H1 (cell line): ENCODE results near the gene MOCS3. TPM values are rescaled to one million over a fixed set of nuclear protein-coding genes. Genes with fewer than 3 reads are reported as not detected.

Experiments
- CTCF ChIA-PET: fragments of 300-600 bp; sonication (Branson Sonifier 250); formaldehyde crosslinking; loops from one replicate; lab custom pipeline; 2021; ENCODE audit not compliant: partially characterized antibody; lab: Charles Lee
- POLR2A ChIA-PET: fragments of 300-600 bp; sonication (Branson Sonifier 250); formaldehyde crosslinking; loops from one replicate; lab custom pipeline; 2021; ENCODE audit warnings: inconsistent platforms; ENCODE audit not compliant: partially characterized antibody; lab: Charles Lee
- DNase-seq, 2 experiments: peaks; one replicate each; pipeline versions ENCODE4 v3.0.0 to v3.0.0-alpha.2; 2010 to 2022; ENCODE audit warnings: low spot score in 2 of 2, low read depth in 1 of 2, mixed read lengths in 1 of 2
- FAIRE-seq: peaks from 2 replicates; lab custom pipeline; 2011; peaks lifted over from hg19 to GRCh38; lab: Jason Lieb, UNC
- H2AFZ ChIP-seq: 2 replicates; pipeline ENCODE4 v1.8.1; 2012; ENCODE audit warnings: low read length, inconsistent platforms
- H2AK5ac ChIP-seq: 2 replicates; pipeline ENCODE4 v1.6.1; 2013; ENCODE audit warnings: low read depth, low read length
- H2BK120ac ChIP-seq: replicated peaks from 2 replicates; pipeline ENCODE3; 2013; ENCODE audit warnings: low read depth, low read length, inconsistent platforms
- H2BK12ac ChIP-seq: 2 replicates; pipeline ENCODE4 v1.6.1; 2013; ENCODE audit warnings: low read depth, low read length
- H2BK15ac ChIP-seq: 2 replicates; pipeline ENCODE4 v1.6.1; 2013; ENCODE audit warnings: low read length
- H2BK20ac ChIP-seq: 2 replicates; pipeline ENCODE4 v1.6.1; 2013; ENCODE audit warnings: low read length
- H2BK5ac ChIP-seq: 2 replicates; pipeline ENCODE4 v1.6.1; 2013; ENCODE audit warnings: low read depth, low read length
- H3K14ac ChIP-seq: 2 replicates; pipeline ENCODE4 v1.6.1; 2013; ENCODE audit warnings: inconsistent platforms; ENCODE audit not compliant: insufficient read length
- H3K18ac ChIP-seq: 2 replicates; pipeline ENCODE4 v1.6.1; 2013; ENCODE audit warnings: low read length; ENCODE audit errors: extremely low read depth
- H3K23ac ChIP-seq: 2 replicates; pipeline ENCODE4 v1.6.1; 2013; ENCODE audit warnings: inconsistent platforms; ENCODE audit not compliant: insufficient read length
- H3K23me2 ChIP-seq: 2 replicates; pipeline ENCODE4 v1.6.1; 2013; ENCODE audit warnings: low read depth, low read length
- H3K27ac ChIP-seq: 2 replicates; pipeline ENCODE4 v1.6.1; 2011; ENCODE audit warnings: low read depth, low read length, inconsistent platforms
- H3K27me3 ChIP-seq, 4 experiments: replicated peaks in 1 of 4; 1 replicate in 1 of 4; 2 replicates in 3 of 4; pipeline versions ENCODE4 v1.6.1 to v1.8.1; 2011 to 2013; ENCODE audit warnings: low read length in 3 of 4, mild to moderate bottlenecking in 3 of 4, inconsistent platforms in 2 of 4, mixed read lengths in 2 of 4, moderate library complexity in 1 of 4; ENCODE audit not compliant: control insufficient read depth in 3 of 4, insufficient read depth in 3 of 4; ENCODE audit errors: extremely low read depth in 1 of 4
- H3K36me3 ChIP-seq, 4 experiments: 2 replicates each; pipeline versions ENCODE4 v1.6.1 to v1.8.1; 2011 to 2013; ENCODE audit warnings: mild to moderate bottlenecking in 4 of 4, low read length in 3 of 4, moderate library complexity in 2 of 4, control low read depth in 1 of 4, inconsistent platforms in 1 of 4; ENCODE audit not compliant: insufficient read depth in 4 of 4, control insufficient read depth in 2 of 4
- H3K4ac ChIP-seq: replicated peaks from 2 replicates; pipeline ENCODE3; 2013; ENCODE audit warnings: low read length, low read depth, mixed read lengths, inconsistent platforms; ENCODE audit not compliant: insufficient read length
- H3K4me1 ChIP-seq, 4 experiments: replicated peaks in 1 of 4; 1 replicate in 1 of 4; 2 replicates in 3 of 4; pipeline versions ENCODE4 v1.6.1 to v1.8.1; 2011 to 2013; ENCODE audit warnings: low read length in 3 of 4, inconsistent platforms in 2 of 4, mixed read lengths in 1 of 4; ENCODE audit not compliant: insufficient read depth in 4 of 4, control insufficient read depth in 3 of 4
- H3K4me2 ChIP-seq, 2 experiments: 2 replicates each; pipeline versions ENCODE4 v1.6.1 to v1.8.1; 2011 to 2013; ENCODE audit warnings: low read depth in 2 of 2, low read length in 2 of 2, control low read depth in 1 of 2, inconsistent platforms in 1 of 2, mild to moderate bottlenecking in 1 of 2; ENCODE audit not compliant: insufficient read depth in 1 of 2
- H3K4me3 ChIP-seq, 4 experiments: fragments of 200-600, 300-600 bp in 1 of 4; sonication (generic), shearing (Covaris generic), sonication (Bioruptor Twin) in 1 of 4; 2 replicates each; pipeline versions ENCODE4 v1.5.1 to v1.8.1; 2011 to 2016; ENCODE audit warnings: low read length in 4 of 4, low read depth in 3 of 4, control low read depth in 2 of 4, inconsistent platforms in 2 of 4, mild to moderate bottlenecking in 2 of 4, mixed read lengths in 1 of 4, moderate library complexity in 1 of 4; ENCODE audit not compliant: insufficient read depth in 2 of 4; ENCODE audit errors: extremely low read depth in 1 of 4
- H3K56ac ChIP-seq: replicated peaks from 2 replicates; pipeline ENCODE3; 2013; ENCODE audit warnings: low read depth, mild to moderate bottlenecking, mixed read lengths, low read length, inconsistent platforms; ENCODE audit not compliant: insufficient read length
- H3K79me1 ChIP-seq: 2 replicates; pipeline ENCODE4 v1.6.1; 2013; ENCODE audit warnings: low read depth, low read length, control low read depth
- H3K79me2 ChIP-seq, 2 experiments: 2 replicates each; pipeline versions ENCODE4 v1.6.1 to v1.8.1; 2012 to 2013; ENCODE audit warnings: low read length in 2 of 2, mild to moderate bottlenecking in 2 of 2, inconsistent platforms in 1 of 2; ENCODE audit not compliant: insufficient read depth in 2 of 2, control insufficient read depth in 1 of 2
- H3K9ac ChIP-seq, 4 experiments: replicated peaks in 1 of 4; 1 replicate in 1 of 4; 2 replicates in 3 of 4; pipeline versions ENCODE4 v1.6.1 to v1.8.1; 2011 to 2013; ENCODE audit warnings: low read depth in 3 of 4, low read length in 3 of 4, control low read depth in 2 of 4, mild to moderate bottlenecking in 2 of 4, moderate library complexity in 2 of 4, inconsistent platforms in 1 of 4; ENCODE audit errors: extremely low read depth in 1 of 4
- H3K9me3 ChIP-seq, 2 experiments: 2 replicates each; pipeline versions ENCODE4 v1.6.1 to v1.8.1; 2012 to 2013; ENCODE audit warnings: mild to moderate bottlenecking in 2 of 2, moderate library complexity in 2 of 2, control low read depth in 1 of 2, inconsistent platforms in 1 of 2, low read depth in 1 of 2, low read length in 1 of 2, mixed read lengths in 1 of 2; ENCODE audit not compliant: insufficient read depth in 2 of 2
- H4K20me1 ChIP-seq, 2 experiments: replicated peaks in 1 of 2; 2 replicates each; pipeline versions ENCODE3 to v1.8.1; 2011 to 2013; ENCODE audit warnings: inconsistent platforms in 2 of 2, low read length in 2 of 2, mild to moderate bottlenecking in 1 of 2; ENCODE audit not compliant: insufficient read depth in 2 of 2, control insufficient read depth in 1 of 2
- H4K5ac ChIP-seq: 2 replicates; pipeline ENCODE4 v1.6.1; 2013; ENCODE audit warnings: low read length, low read depth, mixed read lengths, inconsistent platforms; ENCODE audit not compliant: insufficient read length
- H4K8ac ChIP-seq: 2 replicates; pipeline ENCODE4 v1.8.0; 2013; ENCODE audit warnings: mild to moderate bottlenecking, moderate library complexity, low read length, inconsistent platforms; ENCODE audit not compliant: insufficient read depth; ENCODE audit errors: extremely low read depth
- H4K91ac ChIP-seq: replicated peaks from 2 replicates; pipeline ENCODE3; 2013; ENCODE audit warnings: low read length, mixed read lengths, inconsistent platforms; ENCODE audit not compliant: insufficient read length
- CEBPB ChIP-seq: IDR thresholded peaks from 2 replicates; pipeline ENCODE4 v1.6.1; 2012; ENCODE audit warnings: low read depth, low read length
- EGR1 ChIP-seq: IDR thresholded peaks from 2 replicates; pipeline ENCODE4 v1.6.1; 2011; ENCODE audit warnings: low read depth, low read length, borderline replicate concordance
- KDM1A ChIP-seq: fragments of 200-600, 300-600 bp; sonication (generic); IDR thresholded peaks from 2 replicates; pipeline ENCODE4 v1.7.1; 2016; ENCODE audit warnings: mild to moderate bottlenecking, low read length, borderline replicate concordance
- PHF8 ChIP-seq: fragments of 200-600 bp; sonication (generic); conservative IDR thresholded peaks from 2 replicates; pipeline ENCODE4 v1.7.1; 2012; ENCODE audit warnings: low read depth, mild to moderate bottlenecking, inconsistent platforms, low read length, moderate library complexity
- RNF2 ChIP-seq: fragments of 200-900, 300-1000 bp; sonication (generic); IDR thresholded peaks from 2 replicates; pipeline ENCODE4 v1.7.1; 2016; ENCODE audit warnings: borderline replicate concordance, low read depth, mild to moderate bottlenecking, antibody characterized with exemption, low read length; ENCODE audit not compliant: poor library complexity, severe bottlenecking; ENCODE audit errors: missing control alignments
- WGBS, 2 experiments: shearing (Covaris generic) in 1 of 2; methylation state at CpG; one replicate each; pipeline versions ENCODE4 v1.1.6 to v1.1.7; 2013 to 2015; ENCODE audit warnings: low lambda C conversion rate in 2 of 2, mixed read lengths in 2 of 2, inconsistent platforms in 1 of 2, low coverage in 1 of 2, missing lambda C conversion rate in 1 of 2; ENCODE audit not compliant: insufficient replicate concordance in 2 of 2, insufficient coverage in 1 of 2, insufficient read length in 1 of 2; ENCODE audit errors: extremely low coverage in 1 of 2, missing lambda C conversion rate in 1 of 2; 5-methylcytosine and 5-hydroxymethylcytosine counted together
- polyA plus RNA-seq, 7 experiments: library from polyadenylated mRNA; depleted of rRNA in 3 of 7; stranded (reverse) in 5 of 7; unstranded in 2 of 7; fragments of >200 nt in 5 of 7; fragments of 200-250 nt in 2 of 7; gene quantifications; 1 replicate in 5 of 7; 2 replicates in 1 of 7; 4 replicates in 1 of 7; pipeline versions ENCODE4 v1.2.1 to v1.2.3, GENCODE V29; 2011 to 2013; ENCODE audit warnings: missing spikeins in 2 of 7, mixed read lengths in 2 of 7
- total RNA-seq: library from RNA; stranded (reverse); fragmentation: NEBNext Ultra II Directional; extraction: Animal tissue kit (Norgen Biotek cat#: 25700); gene quantifications from 2 replicates; pipeline ENCODE4 v1.2.1, GENCODE V29; 2021

Gene MOCS3
- total and polyA plus RNA-seq, 2 of the 8 experiments (the other 6 are each of a cell fraction or from before 2014, with no cell fraction given): 6.2 to 6.3 TPM

DNA sequence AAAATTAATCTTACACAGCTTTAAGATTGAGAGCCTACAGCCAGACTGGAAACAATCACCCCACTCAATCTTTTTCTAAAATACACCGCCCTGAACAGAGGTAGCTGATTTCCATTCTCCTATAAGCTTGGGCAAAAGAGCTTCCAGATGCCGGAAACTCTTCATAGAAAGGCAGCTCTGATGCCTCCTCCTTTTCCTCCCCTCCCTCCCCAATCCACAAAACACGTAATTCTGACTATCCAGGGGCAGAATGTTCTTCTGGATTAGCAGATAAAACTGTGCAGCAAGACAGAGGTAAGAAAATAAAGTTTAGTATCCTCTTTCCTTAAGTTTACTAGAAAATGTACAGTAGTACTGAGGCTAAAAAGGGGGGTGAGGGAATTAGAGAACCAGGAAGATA, 43.2 kb upstream of the MOCS3 start:
- H2AK5ac ChIP-seq: no peak overlapping the region
- no peak overlapping the region for H2BK20ac ChIP-seq
- H3K4ac ChIP-seq: no peak overlapping the region
- H3K9me3 ChIP-seq: no peaks in the 10 kb centered on the region
- ChIA-PET POLR2A (interaction anchor here (1.3 to 13.0 kb wide), 3 partner anchors 11 to 19 kb away, joined by 4 to 206 read pairs (median 4); partner anchors contain the start of gene ADNP), CTCF (interaction anchor here (1.1 to 2.3 kb wide), 5 partner anchors 15 to 122 kb away, joined by 3 to 7 read pairs (median 4); partner anchors contain the start of gene ADNP)
- peaks cover 67 to 100% of the 10 kb centered on the region in 2 experiments for H3K79me2 ChIP-seq
- H3K27me3 ChIP-seq: no peaks in the 10 kb centered on the region
- DNase-seq: no peak
- no peak overlapping the region for H4K91ac ChIP-seq
- H3K23ac ChIP-seq: no peak overlapping the region
- no peak overlapping the region for H3K18ac ChIP-seq
- H2BK12ac ChIP-seq: no peak overlapping the region
- H2BK5ac ChIP-seq: no peak overlapping the region
- no peak overlapping the region for H3K4me2 ChIP-seq
- H4K20me1 ChIP-seq: peaks cover 46 to 60% of the 10 kb centered on the region in 2 experiments
- H2AFZ ChIP-seq: no peak overlapping the region
- H2BK120ac ChIP-seq: no peak overlapping the region
- H3K27ac ChIP-seq: no peak overlapping the region
- no peak overlapping the region for H3K14ac ChIP-seq
- 0 out of 2 replicates have a peak, but pooled peaks cover 2% of the 10 kb centered on the region for H3K79me1 ChIP-seq
- H3K9ac ChIP-seq: no peak overlapping the region
- peaks cover 0 to 14% (median 4%) of the 10 kb centered on the region in 4 experiments; a peak in 4 of 7 replicates for H3K4me1 ChIP-seq
- H4K5ac ChIP-seq: no peak overlapping the region
- H2BK15ac ChIP-seq: no peak overlapping the region
- no peaks in the 10 kb centered on the region for H3K23me2 ChIP-seq
- H3K4me3 ChIP-seq: no peak overlapping the region
- whole genome bisulfite sequencing, 2 experiments: 85% methylated on average over 3 of the region's 3 CpGs; no CpG with 5 or more reads in 1 of the 2 experiments
- H3K36me3 ChIP-seq: peaks cover 0 to 23% (median 3%) of the 10 kb centered on the region in 4 experiments; a peak in 4 of 8 replicates
- H4K8ac ChIP-seq: no peak overlapping the region
- H3K56ac ChIP-seq: no peak overlapping the region
- FAIRE-seq: no peak
- TF ChIP-seq EGR1: no peak
- no peak for TF ChIP-seq PHF8
- no peak for TF ChIP-seq KDM1A
- no peak for TF ChIP-seq RNF2
- no peak for TF ChIP-seq CEBPB
